22Rv1 (cell line): ENCODE measurements around the gene F5.

ENCODE experiments used
- H3K27ac ChIP-seq: fragments of 450-650 bp; 2 replicates; pipeline ENCODE4 v1.5.1; 2017
- CTCF ChIP-seq: fragments of 450-650 bp; IDR thresholded peaks from 2 replicates; pipeline ENCODE4 v1.5.1; 2017; ENCODE audit warnings: mild to moderate bottlenecking
- ZFX ChIP-seq: fragments of 450-650 bp; IDR thresholded peaks from 2 replicates; pipeline ENCODE4 v1.6.1; 2017; ENCODE audit warnings: antibody characterized with exemption, borderline replicate concordance

The F5 gene

GRCh38 chr1:169514566-169515270, 71.6 kb downstream of the F5 start:
- TF ChIP-seq ZFX, result no peak
- TF ChIP-seq CTCF, result no peak
- peak overlapping the region; percentile 23 for H3K27ac ChIP-seq

GRCh38 chr1:169513208-169513607, 73.1 kb downstream of the F5 start:
- H3K27ac ChIP-seq, result no peak overlapping the region
- no peak for TF ChIP-seq ZFX
- no peak for TF ChIP-seq CTCF

- TF ChIP-seq ZFX (no peak), CTCF (no peak)
- H3K27ac ChIP-seq, result peak overlapping the region; percentile 82
Observed at GRCh38 chr1:169511316-169512005, 74.8 kb downstream of the F5 start.

GRCh38 chr1:169510060-169510459, 76.2 kb downstream of the F5 start:
- peak overlapping the region; percentile 82 for H3K27ac ChIP-seq
- TF ChIP-seq ZFX (no peak), CTCF (no peak)

- peak overlapping the region; percentile 82 for H3K27ac ChIP-seq
Observed at GRCh38 chr1:169509354-169509753, 76.9 kb downstream of the F5 start.

GRCh38 chr1:169508432-169509338, 77.6 kb downstream of the F5 start:
- no peak for TF ChIP-seq ZFX
- no peak for TF ChIP-seq CTCF
- H3K27ac ChIP-seq, result peak overlapping the region; percentile 82

More at GRCh38 chr1:169509354-169509753, 76.9 kb downstream of the F5 start:
- no peak for TF ChIP-seq ZFX
- peak; percentile 62 for TF ChIP-seq CTCF
